ENCODE measurements around the gene ZBED2. TPM values are rescaled to one million over a fixed set of nuclear protein-coding genes. Genes with fewer than 3 reads are reported as not detected.

The ZBED2 gene
- total and polyA plus RNA-seq, 2 of the 13 experiments (the other 11 are each of a cell fraction or from before 2014, with no cell fraction given): 0.04 TPM; not detected in 1

GRCh38 chr3:111604119-111604518 lies 9.0 kb upstream of the ZBED2 start:
- no peaks in the 10 kb centered on the region for H3K9me3 ChIP-seq (ENCODE audit: low read length)
- no TSS peak for BruUV-seq (replicated peaks)
- WGBS (ENCODE audit: low lambda C conversion rate): 0% methylated on average over 1 of the region's 2 CpGs
- no peaks in the 10 kb centered on the region for H3K4me1 ChIP-seq (ENCODE audit: insufficient read depth, low read length)
- ATAC-seq (no peak), FAIRE-seq (no peak), DNase-seq (ENCODE audit: low spot score) (no peak)
- no peak overlapping the region for H3K4me2 ChIP-seq (ENCODE audit: low read depth, low read length)
- H3K27ac ChIP-seq (ENCODE audit: extremely low read length, insufficient read depth, low read length): no peak overlapping the region
- in situ Hi-C loops (cut with HindIII; ENCODE audit: extremely low pct_ligation_motif_present, low pct_unique_long_range_greater_than_20kb) (no loop called here), intact Hi-C loops (cut with micrococcal nuclease; ENCODE audit: unreplicated experiment) (no loop called here)
- H4K20me1 ChIP-seq (ENCODE audit: insufficient read depth, low read length): no peaks in the 10 kb centered on the region
- H3K36me3 ChIP-seq (replicated peaks in 1 of 2; ENCODE audit: control insufficient read depth in 1 of 2, insufficient read depth in 2 of 2, low read length in 2 of 2): no peaks in the 10 kb centered on the region
- ChIA-PET CTCF (ENCODE audit: low intra/inter-chr PET ratio, low total read pairs) (no interaction called here), POLR2A (no interaction called here)
- H3K27me3 ChIP-seq (ENCODE audit: control insufficient read depth in 1 of 2, insufficient read depth in 2 of 2, low read length in 2 of 2): no peaks in the 10 kb centered on the region; a peak in 1 of 5 replicates
- TF ChIP-seq RXRB (CRISPR knock-in tag; IDR thresholded peaks at IDR 0.05; ENCODE audit: borderline replicate concordance) (no peak), NFYB (CRISPR knock-in tag; IDR thresholded peaks at IDR 0.05) (no peak), CBX2 (IDR thresholded peaks at IDR 0.05; ENCODE audit: low read depth, low read length) (no peak), CBX2 (CRISPR knock-in tag; IDR thresholded peaks at IDR 0.05; ENCODE audit: low read depth) (no peak), ZMAT3 (CRISPR knock-in tag; conservative IDR thresholded peaks at IDR 0.05) (no peak), GTF2F1 (IDR thresholded peaks at IDR 0.05; ENCODE audit: low read length) (no peak), FOXM1 (CRISPR knock-in tag; IDR thresholded peaks at IDR 0.05) (no peak), ZNF446 (CRISPR knock-in tag; IDR thresholded peaks at IDR 0.05) (no peak)
- no peak overlapping the region for H3K4me3 ChIP-seq (replicated peaks in 1 of 3; ENCODE audit: insufficient read depth in 1 of 3, low read depth in 2 of 3, low read length in 3 of 3)
- H3K9ac ChIP-seq (ENCODE audit: insufficient read depth, low read depth, low read length): no peak overlapping the region
- no peaks in the 10 kb centered on the region for H3K79me2 ChIP-seq (ENCODE audit: insufficient read depth, low read length)
- H2AFZ ChIP-seq (ENCODE audit: low read length): no peak overlapping the region

- Histone ChIP-seq H3K27ac (ENCODE audit: extremely low read length, insufficient read depth, low read length) (no peak overlapping the region), H3K4me2 (ENCODE audit: low read depth, low read length) (no peak overlapping the region), H3K9me3 (ENCODE audit: low read length) (no peaks in the 10 kb centered on the region), H4K20me1 (ENCODE audit: insufficient read depth, low read length) (no peaks in the 10 kb centered on the region), H3K4me1 (ENCODE audit: insufficient read depth, low read length) (no peaks in the 10 kb centered on the region), H3K79me2 (ENCODE audit: insufficient read depth, low read length) (no peaks in the 10 kb centered on the region), H2AFZ (ENCODE audit: low read length) (no peak overlapping the region), H3K27me3 (ENCODE audit: control insufficient read depth in 1 of 2, insufficient read depth in 2 of 2, low read length in 2 of 2) (no peaks in the 10 kb centered on the region; a peak in 1 of 5 replicates), H3K4me3 (replicated peaks in 1 of 3; ENCODE audit: insufficient read depth in 1 of 3, low read depth in 2 of 3, low read length in 3 of 3) (no peak overlapping the region), H3K36me3 (replicated peaks in 1 of 2; ENCODE audit: control insufficient read depth in 1 of 2, insufficient read depth in 2 of 2, low read length in 2 of 2) (no peaks in the 10 kb centered on the region), H3K9ac (ENCODE audit: insufficient read depth, low read depth, low read length) (no peak overlapping the region)
- no peak for FAIRE-seq
- intact Hi-C loops (cut with micrococcal nuclease; ENCODE audit: unreplicated experiment) (no loop called here), in situ Hi-C loops (cut with HindIII; ENCODE audit: extremely low pct_ligation_motif_present, low pct_unique_long_range_greater_than_20kb) (no loop called here)
- no peak for TF ChIP-seq ZNF784 (CRISPR knock-in tag; IDR thresholded peaks at IDR 0.05; ENCODE audit: borderline replicate concordance)
- ATAC-seq: no peak
- 24% methylated on average over 1 of the region's 1 CpG for WGBS (ENCODE audit: low lambda C conversion rate)
- CTCF ChIA-PET (ENCODE audit: low intra/inter-chr PET ratio, low total read pairs): no interaction called here
- DNase-seq (ENCODE audit: low spot score): no peak
- no TSS peak for BruUV-seq (replicated peaks)
- POLR2A ChIA-PET: no interaction called here
These were observed 8.5 kb upstream of the ZBED2 start for GRCh38 chr3:111603679-111604078.
